ENCODE results near the gene SLC40A1. TPM values are rescaled to one million over a fixed set of nuclear protein-coding genes. Genes with fewer than 3 reads are reported as not detected.

The SLC40A1 gene
- total and polyA plus RNA-seq, 3 donors from 2014 or later, result 52.3 to 64.0 (median 58.7) TPM

GRCh38 chr2:189548666-189549448 lies 31.7 kb downstream of the SLC40A1 start:
- Histone ChIP-seq H3K36me3 (ENCODE audit: low read depth, missing control alignments) (no peaks in the 10 kb centered on the region), H3K4me3 (no peak overlapping the region), H3K27ac (peak overlapping the region; percentile 52 to 64), H3K9me3 (no peaks in the 10 kb centered on the region), H3K4me1 (peaks cover 20% of the 10 kb centered on the region), H3K27me3 (no peaks in the 10 kb centered on the region)
- intact Hi-C loops (cut with DNase I; ENCODE audit: low total_unique reads), result no loop called here
- WGBS, 2 donors, result 37 to 59% methylated on average over 2 of the region's 2 CpGs
- no peak for TF ChIP-seq CTCF (IDR thresholded peaks at IDR 0.05)
- TF ChIP-seq POLR2A (IDR thresholded peaks at IDR 0.05), result no peak
- DNase-seq, result no peak

- H3K36me3 ChIP-seq (ENCODE audit: low read depth, missing control alignments), result no peaks in the 10 kb centered on the region
- H3K4me3 ChIP-seq, result no peak overlapping the region
- no peaks in the 10 kb centered on the region for H3K9me3 ChIP-seq
- TF ChIP-seq POLR2A (IDR thresholded peaks at IDR 0.05) (no peak), CTCF (IDR thresholded peaks at IDR 0.05) (no peak)
- no peak for DNase-seq
- intact Hi-C loops (cut with DNase I; ENCODE audit: low total_unique reads), result no loop called here
- H3K27ac ChIP-seq, result peak overlapping the region in 1 of 2 donors; percentile 57
- H3K4me1 ChIP-seq, result peaks cover 6% of the 10 kb centered on the region
- H3K27me3 ChIP-seq, result no peaks in the 10 kb centered on the region
- WGBS, 2 donors, result 11 to 21% methylated on average over 1 of the region's 1 CpG
These were observed 35.2 kb downstream of the SLC40A1 start for GRCh38 chr2:189545418-189545817.

- Histone ChIP-seq H3K4me1 (no peaks in the 10 kb centered on the region), H3K27me3 (no peaks in the 10 kb centered on the region), H3K36me3 (ENCODE audit: low read depth, missing control alignments) (no peaks in the 10 kb centered on the region), H3K9me3 (no peaks in the 10 kb centered on the region), H3K4me3 (no peak overlapping the region), H3K27ac (peak overlapping the region in 1 of 2 donors; percentile 57)
- DNase-seq, result no peak
- intact Hi-C loops (cut with DNase I; ENCODE audit: low total_unique reads), result no loop called here
- WGBS, 2 donors, result 75 to 77% methylated on average over 5 of the region's 5 CpGs
- TF ChIP-seq POLR2A (IDR thresholded peaks at IDR 0.05), result no peak
- no peak for TF ChIP-seq CTCF (IDR thresholded peaks at IDR 0.05)
These were observed 36.1 kb downstream of the SLC40A1 start for GRCh38 chr2:189544318-189545042.

- Histone ChIP-seq H3K9me3 (no peaks in the 10 kb centered on the region), H3K4me3 (no peak overlapping the region), H3K27ac (no peak overlapping the region), H3K4me1 (no peaks in the 10 kb centered on the region), H3K27me3 (no peaks in the 10 kb centered on the region), H3K36me3 (ENCODE audit: low read depth, missing control alignments) (no peaks in the 10 kb centered on the region)
- TF ChIP-seq POLR2A (IDR thresholded peaks at IDR 0.05) (no peak), CTCF (IDR thresholded peaks at IDR 0.05) (no peak)
- DNase-seq, result no peak
- intact Hi-C loops (cut with DNase I; ENCODE audit: low total_unique reads), result no loop called here
- 80 to 96% methylated on average over 1 of the region's 1 CpG for WGBS, 2 donors
These were observed 37.2 kb downstream of the SLC40A1 start for GRCh38 chr2:189543367-189543766.
